ENCODE results near the gene C1QTNF8. TPM values are rescaled to one million over a fixed set of nuclear protein-coding genes. Genes with fewer than 3 reads are reported as not detected.

The C1QTNF8 gene
- total and polyA plus RNA-seq, 4 donors, result not detected

- TF ChIP-seq REST (IDR thresholded peaks at IDR 0.05), result no peak
- TF ChIP-seq, protein P1, sequence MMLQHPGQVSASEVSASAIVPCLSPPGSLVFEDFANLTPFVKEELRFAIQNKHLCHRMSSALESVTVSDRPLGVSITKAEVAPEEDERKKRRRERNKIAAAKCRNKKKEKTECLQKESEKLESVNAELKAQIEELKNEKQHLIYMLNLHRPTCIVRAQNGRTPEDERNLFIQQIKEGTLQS (IDR thresholded peaks at IDR 0.05), result no peak
- TF ChIP-seq RAD21 (IDR thresholded peaks at IDR 0.05), result no peak
Measured at GRCh38 chr16:1116693-1117077, 20.6 kb upstream of the C1QTNF8 start (continued).

DNA sequence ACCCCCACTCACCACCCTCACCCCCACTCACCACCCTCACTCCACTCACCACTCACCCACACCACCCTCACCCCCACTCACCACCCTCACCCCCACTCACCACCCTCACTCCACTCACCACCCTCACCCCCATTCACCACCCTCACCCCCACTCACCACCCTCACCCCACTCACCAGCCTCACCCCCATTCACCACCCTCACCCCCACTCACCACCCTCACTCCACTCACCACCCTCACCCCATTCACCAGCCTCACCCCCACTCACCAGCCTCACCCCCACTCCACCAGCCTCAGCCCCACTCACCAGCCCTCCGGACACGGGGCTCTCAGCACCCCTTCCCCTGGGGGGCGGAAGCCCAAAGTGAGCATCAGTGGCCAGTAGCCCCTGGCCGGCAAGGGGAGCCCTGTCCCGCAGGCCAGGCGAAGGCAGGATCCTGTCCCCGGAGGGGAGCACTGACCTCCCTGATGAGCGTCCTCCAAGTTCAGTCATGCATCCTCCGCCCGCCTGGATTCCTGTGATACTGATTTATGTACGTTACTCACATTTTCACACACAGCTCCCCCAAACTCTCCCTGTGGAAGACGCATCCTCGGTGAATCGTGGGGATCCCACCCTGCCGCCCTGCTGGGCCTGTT is 18.0 kb upstream of the C1QTNF8 start:
- 89% methylated on average over 15 of the region's 15 CpGs for WGBS
- H3K4me1 ChIP-seq (ENCODE audit: control insufficient read depth in 4 of 4, insufficient read depth in 4 of 4, low read length in 3 of 4), result peaks cover 3 to 10% (median 3%) of the 10 kb centered on the region in 4 donors
- no peak for DNase-seq (ENCODE audit: low spot score)
- no peaks in the 10 kb centered on the region for H3K27me3 ChIP-seq (ENCODE audit: control insufficient read depth in 4 of 4, insufficient read depth in 4 of 4, low read length in 3 of 4)
- H3K4me3 ChIP-seq (ENCODE audit: low read depth in 1 of 3, low read length in 3 of 3), result no peak overlapping the region
- TF ChIP-seq EGR1 (IDR thresholded peaks at IDR 0.05; ENCODE audit: low read depth in 2 of 2) (no peak), REST (IDR thresholded peaks at IDR 0.05) (no peak), NR2F2 (IDR thresholded peaks at IDR 0.05) (no peak), FOXA1 (IDR thresholded peaks at IDR 0.05) (no peak), YY1 (IDR thresholded peaks at IDR 0.05) (no peak), JUND (IDR thresholded peaks at IDR 0.05) (no peak), SP1 (IDR thresholded peaks at IDR 0.05) (no peak), RAD21 (IDR thresholded peaks at IDR 0.05) (no peak), TAF1 (conservative IDR thresholded peaks at IDR 0.05) (no peak)
- TF ChIP-seq, protein P2, sequence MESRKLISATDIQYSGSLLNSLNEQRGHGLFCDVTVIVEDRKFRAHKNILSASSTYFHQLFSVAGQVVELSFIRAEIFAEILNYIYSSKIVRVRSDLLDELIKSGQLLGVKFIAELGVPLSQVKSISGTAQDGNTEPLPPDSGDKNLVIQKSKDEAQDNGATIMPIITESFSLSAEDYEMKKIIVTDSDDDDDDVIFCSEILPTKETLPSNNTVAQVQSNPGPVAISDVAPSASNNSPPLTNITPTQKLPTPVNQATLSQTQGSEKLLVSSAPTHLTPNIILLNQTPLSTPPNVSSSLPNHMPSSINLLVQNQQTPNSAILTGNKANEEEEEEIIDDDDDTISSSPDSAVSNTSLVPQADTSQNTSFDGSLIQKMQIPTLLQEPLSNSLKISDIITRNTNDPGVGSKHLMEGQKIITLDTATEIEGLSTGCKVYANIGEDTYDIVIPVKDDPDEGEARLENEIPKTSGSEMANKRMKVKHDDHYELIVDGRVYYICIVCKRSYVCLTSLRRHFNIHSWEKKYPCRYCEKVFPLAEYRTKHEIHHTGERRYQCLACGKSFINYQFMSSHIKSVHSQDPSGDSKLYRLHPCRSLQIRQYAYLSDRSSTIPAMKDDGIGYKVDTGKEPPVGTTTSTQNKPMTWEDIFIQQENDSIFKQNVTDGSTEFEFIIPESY (IDR thresholded peaks at IDR 0.05), result no peak
- TF ChIP-seq, protein P1 (IDR thresholded peaks at IDR 0.05), result no peak
- no peaks in the 10 kb centered on the region for H3K9me3 ChIP-seq (ENCODE audit: control insufficient read depth in 4 of 4, low read length in 3 of 4)
- no peaks in the 10 kb centered on the region for H3K36me3 ChIP-seq (ENCODE audit: control insufficient read depth in 4 of 4, insufficient read depth in 3 of 4, low read depth in 1 of 4, low read length in 3 of 4)
- no peak overlapping the region for H3K9ac ChIP-seq (ENCODE audit: low read depth in 1 of 2, low read length in 2 of 2)
- H3K27ac ChIP-seq (ENCODE audit: low read depth in 1 of 2, low read length in 2 of 2), result no peak overlapping the region

All from liver (tissue), 9 donors.